ENCODE results near the gene PYCARD.
A peak's percentile ranks its signal among the peaks of the same experiment; 100 is the strongest.
"Not testable (repeated sequence)": the region's sequence is repeated elsewhere in the genome, so short reads cannot be mapped to it uniquely, and the experiment has no call there.

Gene PYCARD

DNA sequence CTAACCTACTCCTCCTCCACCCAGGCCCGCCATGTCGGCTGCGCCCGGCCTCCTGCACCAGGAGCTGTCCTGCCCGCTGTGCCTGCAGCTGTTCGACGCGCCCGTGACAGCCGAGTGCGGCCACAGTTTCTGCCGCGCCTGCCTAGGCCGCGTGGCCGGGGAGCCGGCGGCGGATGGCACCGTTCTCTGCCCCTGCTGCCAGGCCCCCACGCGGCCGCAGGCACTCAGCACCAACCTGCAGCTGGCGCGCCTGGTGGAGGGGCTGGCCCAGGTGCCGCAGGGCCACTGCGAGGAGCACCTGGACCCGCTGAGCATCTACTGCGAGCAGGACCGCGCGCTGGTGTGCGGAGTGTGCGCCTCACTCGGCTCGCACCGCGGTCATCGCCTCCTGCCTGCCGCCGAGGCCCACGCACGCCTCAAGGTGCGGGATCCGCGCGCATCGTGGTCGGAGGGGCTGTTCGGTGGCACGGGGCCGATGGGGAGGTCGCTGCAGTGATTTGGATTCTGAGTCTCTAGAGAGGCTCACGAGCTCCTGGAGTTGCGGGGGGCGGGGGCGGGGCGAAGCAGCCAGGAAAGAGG lies 12.2 kb upstream of the PYCARD start:
- DNase-seq = no peak

DNA sequence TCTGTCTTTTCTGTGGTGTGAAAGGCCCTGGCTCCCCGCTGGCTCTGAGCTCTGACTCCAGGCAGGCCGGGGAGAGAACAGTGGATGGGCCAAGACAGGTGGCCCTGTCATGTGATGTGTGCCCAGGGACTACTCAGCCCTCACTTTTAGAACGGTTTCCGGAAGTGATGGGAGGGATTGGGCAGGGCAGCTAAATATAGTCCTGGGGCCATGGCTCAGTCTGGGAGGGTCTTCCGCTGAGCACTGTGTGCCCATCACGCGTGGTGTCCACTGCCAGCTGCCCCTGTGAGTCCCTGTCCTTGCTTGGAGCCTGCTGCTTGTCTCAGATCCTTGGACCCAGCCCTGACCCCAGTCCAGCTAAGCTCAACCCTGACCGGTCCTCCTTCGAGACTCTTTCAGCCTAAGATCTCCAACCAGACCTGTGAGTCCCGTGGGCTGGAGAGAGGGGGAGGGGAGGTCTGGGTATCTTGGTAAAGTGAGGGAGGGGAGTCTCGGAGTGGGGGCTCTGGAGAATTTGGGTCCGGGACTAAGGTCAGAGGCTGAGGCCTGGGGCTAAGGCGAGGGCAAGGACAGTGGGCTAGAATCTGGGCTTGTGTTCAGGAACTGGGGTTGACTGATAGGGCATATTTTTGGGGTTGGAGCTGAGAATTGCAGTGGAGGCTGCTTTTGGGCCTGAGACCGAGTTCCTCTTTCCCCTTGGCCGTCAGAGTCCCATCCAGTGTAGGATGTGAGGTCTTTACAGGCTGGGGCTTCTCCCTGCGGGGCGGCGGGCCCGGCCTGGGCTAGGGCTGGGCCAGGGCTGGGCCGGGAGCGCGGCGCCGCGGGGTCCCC lies 11.5 kb upstream of the PYCARD start, which contains the start of gene TRIM72:
TRIM72 (plus strand) TSS at position 243 of the 831 bp plus-strand sequence. CDS start 620 bp downstream, outside the sequence.
- DNase-seq = no peak

DNA sequence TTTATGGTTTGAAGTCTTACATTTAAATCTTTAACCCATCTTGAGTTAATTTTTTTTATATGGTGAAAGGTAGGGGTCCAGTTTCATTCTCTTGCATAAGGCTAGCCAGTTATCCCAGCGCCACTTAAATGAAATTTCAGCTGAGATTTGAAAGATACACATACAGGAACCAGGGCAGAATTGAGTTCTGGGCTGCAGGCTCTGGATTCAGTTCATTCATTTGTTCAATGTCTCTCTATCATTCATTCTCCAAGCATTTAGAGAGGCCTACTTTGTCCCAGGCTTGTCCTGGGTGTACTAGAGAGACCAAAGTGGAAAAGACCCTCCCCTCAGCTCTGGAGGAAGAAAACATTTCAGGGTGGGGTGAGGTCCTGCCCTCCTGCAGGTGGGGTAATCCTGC lies 10.8 kb upstream of the PYCARD start:
- DNase-seq = no peak

DNA sequence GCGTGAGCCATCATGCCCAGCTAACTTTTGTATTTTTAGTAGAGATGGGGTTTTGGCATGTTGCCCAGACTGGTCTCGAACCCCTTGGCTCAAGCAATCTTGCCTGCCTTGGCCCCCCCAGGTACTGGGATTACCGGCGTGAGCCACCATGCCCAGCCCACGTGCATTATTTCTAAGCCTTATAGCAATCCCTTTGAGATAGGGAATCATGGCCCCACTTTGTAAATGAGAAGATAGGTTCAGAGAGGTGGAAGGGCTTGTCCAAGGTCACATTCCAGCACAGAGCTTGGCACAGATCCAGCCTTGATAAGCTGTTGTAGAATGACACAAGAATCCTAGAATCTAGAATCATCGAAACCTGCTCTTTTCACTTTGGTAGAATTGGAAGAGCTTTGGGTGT lies 4.2 kb upstream of the PYCARD start:
- peak; percentile 56 for DNase-seq

DNA sequence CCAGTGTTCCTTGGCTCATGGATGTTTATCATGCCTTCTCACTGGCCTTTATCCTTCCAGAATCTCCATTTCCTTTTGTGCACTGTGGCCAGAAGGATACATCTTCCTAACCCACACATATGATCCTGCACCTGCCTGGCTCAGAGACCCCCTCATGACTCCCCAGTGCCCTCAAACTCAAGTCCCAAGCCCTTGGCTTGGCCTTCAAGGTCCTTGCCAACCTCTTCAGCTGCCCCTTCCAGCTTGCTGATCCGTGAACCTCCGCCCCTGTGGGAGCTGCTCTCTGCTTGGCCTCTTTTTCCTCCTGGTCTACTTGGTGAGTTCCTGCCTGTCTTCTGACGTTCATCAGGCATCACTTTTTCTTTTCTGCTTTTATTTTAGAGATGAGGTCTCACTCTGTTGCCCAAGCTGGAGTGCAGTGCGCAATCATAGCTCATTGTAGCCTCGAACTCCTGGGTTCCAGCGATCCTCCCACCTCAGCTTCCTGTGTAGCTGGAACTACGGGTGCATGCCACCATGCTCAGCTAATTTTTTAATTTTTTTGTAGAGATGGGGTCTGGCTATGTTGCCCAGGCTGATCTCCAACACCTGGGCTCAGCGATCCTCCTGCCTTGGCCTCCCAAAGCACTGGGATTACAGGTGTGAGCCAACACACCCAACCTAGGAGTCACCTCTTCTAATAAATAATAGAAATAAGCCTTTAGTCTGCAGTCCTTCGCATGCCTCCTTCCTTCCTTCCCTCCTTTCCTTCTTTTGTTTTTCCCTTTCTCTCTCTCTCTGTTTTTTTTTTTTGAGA lies 2.5 kb upstream of the PYCARD start:
- no peak for DNase-seq

DNA sequence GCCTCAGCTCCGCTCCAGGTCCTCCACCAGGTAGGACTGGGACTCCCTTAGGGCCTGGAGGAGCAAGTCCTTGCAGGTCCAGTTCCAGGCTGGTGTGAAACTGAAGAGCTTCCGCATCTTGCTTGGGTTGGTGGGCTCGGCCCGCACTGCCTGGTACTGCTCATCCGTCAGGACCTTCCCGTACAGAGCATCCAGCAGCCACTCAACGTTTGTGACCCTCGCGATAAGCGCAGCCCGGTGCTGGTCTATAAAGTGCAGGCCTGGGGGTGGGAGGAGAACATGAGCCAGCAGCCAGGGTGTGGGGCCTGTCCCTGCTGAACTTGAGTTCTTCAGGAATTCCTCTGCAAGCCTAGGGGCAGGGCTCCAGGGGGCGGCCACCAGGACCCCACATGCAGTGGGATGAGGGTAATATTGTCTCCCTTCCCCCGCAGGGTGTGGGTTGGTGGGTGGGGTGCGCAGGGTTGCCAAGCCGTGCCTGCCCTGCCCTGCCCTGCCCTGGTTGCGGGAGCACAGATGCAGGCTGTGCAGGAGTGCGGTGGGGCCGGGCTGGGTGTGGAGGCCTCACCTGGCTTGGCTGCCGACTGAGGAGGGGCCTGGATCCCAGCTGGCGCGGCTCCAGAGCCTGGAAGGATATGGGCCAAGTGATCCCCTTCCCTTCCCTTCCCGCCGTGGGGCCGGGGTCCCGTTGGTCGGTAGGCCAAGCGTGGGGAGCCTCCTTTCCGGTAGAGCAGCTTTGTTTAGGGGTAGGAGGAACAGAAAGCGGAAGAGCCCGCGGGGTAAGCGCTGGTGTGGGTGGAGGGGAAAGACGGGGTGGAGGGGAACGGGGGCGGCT lies 762 bp downstream of the PYCARD start:
- no peak for DNase-seq

DNA sequence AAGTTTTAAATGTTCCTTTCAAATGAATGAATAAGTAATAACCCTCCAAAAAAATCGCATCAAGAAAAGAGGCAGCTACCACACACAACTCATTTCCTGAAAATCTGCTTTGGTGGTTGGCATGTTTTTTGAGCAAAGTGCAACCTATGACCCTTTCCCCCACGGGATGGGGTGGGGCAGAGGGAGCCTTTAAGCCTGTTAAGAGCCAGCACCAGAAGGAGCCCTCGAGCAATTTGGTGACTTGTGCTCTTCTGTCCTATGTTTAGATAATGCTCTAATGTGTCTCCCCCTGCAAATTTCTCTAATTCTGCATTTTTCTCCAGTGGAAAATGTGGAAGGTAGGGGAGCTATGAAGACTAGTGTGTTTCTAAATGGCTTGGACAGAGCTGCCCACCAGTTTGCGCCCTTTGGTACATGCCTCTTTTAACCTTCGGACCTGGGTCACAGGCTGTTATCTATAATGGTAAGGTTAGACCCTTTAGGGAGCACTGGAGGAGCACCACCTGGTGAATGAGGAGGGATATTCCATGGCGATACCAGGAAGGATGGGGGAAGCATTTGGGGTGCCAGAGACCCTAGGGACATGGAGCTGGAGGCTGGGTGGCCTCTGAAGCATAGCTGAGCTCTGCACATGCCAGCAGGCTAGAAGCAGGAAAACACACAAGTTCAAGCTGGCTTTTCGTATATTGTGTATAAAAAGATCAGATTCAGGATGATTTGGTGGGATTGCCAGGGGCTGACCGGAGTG lies 1.6 kb downstream of the PYCARD start:
- DNase-seq = peak; percentile 66

DNA sequence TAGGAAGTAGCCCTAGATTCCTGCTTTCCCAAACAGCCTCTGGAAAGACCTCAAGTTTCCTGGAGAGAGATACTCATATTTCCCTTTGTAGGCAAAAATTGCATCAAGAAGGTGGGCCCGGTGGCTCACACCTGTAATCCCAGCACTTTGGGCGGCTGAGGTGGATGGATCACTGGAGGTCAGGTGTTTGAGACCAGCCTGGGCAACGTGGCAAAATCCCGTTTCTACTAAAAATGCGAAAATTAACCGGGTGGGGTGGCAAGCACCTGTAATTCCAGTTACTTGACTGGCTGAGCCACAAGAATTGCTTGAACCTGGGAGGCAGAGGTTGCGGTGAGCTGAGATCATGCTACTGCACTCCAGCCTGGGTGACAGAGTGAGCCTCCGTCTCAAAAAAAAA lies 2.4 kb downstream of the PYCARD start:
- not testable (repeated sequence) for DNase-seq

DNA sequence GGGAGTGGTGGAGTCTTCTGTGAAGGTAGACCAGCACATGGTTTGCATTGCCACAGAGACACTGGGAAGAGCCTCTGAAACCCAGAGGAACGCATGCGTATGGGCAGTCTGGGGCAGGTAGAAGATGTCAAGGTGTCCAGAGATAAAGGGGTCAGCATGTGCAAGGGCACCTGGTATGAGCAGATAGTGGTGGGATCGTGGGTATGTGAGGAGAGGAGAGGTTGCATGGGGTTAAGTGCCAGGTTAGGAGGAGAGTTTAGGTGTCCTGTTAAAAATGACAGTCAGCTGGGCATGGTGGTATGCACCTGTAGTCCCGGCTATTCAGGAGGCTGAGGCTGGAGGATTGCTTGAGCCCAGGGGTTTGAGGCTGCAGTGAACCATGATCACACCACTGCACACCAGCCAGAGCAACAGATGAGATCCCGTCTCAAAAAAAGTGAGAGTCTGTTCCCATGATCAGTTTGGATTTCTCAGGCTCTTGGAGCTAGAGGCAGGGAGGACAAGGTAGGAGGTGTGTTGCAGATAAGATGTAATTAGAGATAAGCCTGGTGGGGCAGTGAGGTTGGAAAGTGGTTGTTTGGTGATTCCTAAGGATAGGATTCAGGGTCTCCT lies 3.0 kb downstream of the PYCARD start:
- no peak for DNase-seq

DNA sequence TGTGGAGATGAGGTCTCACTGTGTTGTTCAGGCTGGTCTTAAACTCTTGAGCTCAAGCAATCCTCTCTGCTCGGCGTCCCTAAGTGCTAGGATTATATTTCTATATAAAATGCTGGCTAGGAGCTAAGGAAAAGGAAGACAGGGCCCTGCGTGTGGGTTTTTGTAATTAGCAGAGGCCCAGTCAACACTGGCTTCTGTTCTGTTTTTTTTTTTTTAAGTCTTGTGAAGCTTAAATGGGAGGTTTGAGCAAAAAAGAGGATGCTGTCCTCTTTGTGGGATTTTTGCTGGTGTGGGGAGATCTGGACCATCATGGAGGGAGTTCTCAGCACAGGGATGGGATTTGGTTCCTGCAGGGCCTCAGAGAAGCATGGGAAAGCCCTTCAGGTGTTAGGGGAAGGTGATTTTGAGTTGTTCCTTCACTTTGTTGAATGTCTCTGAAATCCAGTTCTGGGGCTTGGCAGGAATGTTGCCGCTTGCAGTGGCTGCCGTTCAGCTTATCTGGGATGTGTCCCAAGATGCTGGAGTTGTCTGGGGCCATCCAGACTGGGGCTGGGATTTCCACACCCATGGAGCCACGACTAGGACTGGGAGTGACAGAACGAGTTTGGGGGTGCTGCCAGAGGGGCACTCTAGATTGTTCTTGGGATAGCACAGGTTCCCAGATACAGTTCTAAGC lies 4.2 kb downstream of the PYCARD start:
- no peak for DNase-seq

DNA sequence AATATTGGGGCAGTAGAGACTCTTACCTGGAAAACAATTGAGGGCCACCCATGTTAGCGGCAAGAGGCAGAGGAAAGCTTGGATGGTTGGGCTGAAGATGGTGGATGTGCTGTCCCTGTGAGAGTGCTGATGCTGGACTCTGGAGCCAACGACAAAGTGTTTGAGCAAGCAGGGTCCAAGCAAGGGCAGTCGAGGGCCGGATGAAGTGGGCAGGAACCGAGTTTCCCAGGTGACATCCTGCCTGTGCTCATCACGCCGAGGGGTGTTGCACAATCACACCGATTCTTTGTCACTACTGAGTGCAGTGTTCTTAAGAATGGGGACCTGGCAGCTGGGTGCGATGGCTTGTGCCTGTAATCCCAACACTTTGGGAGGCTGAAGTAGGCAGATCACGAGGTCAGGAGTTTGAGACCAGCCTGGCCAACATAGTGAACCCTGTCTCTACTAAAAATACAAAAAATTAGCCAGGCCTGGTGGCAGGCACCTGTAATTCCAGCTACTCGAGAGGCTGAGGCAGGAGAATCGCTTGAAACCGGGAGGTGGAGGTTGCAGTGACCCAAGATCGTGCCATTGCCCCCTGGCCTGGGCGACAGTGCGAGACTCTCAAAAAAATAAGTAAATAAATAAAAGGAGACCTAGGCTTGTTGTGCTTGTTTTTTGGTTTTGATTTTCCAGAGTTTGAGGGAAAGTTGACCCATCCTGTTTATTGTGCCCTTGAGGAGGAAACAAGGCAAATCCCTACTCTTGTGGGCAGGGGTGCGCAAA lies 6.1 kb downstream of the PYCARD start:
- no peak for DNase-seq

DNA sequence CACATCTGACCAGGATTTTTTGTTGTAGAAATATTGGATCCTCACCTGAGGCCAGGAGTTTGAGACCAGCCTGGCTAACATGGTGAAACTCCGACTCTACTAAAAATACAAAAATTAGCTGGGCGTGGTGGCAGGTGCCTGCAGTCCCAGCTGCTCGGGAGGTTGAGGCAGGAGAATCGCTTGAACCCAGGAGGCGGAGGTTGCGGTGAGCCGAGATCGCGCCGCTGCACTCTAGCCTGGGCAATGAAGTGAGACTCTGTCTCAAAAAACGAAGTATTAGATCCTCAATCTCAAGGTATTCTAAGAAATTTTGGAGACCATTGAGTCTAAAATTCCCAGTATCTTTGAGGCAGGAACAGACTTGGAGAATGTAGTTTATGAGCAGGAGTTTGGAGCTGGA lies 6.7 kb downstream of the PYCARD start:
- DNase-seq = not testable (repeated sequence)

DNA sequence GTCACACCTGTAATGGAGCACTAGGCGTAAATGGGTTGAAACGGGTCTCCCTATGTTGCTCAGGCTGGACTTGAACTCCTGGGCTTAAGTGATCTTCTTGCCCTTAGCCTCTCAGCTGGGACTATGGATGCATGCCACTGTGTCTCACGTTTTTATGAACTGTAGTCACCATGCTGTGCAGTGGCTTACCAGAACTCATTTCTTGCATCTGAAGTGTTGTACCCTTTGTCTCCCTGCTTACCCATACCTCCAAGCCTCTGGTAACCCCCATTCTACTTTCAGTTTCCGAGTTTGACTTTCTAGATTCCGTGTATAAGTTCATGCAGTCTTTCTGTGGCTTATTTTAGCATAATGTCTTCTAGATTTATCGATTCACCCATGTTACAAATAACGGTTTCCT lies 7.7 kb downstream of the PYCARD start:
- DNase-seq = no peak

DNA sequence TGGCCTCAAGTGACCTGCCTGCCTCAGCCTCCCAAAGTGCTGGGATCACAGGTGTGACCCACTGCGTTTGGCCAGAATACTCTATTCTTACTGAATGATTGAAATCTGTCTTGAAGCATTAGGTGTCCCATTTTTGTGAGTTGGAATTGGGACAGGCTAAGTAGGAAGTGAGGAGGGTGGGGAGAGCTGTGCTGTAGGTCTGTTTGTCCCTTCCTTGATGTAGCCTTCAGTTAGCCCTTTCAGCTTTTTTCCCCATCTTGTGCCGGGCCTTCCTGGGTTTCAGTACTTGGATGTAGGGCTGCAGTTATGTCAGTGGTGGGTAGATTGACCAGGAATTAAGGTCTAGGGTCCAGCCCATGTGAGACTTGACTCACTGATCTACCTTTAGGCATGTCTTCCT lies 8.7 kb downstream of the PYCARD start:
- no peak for DNase-seq

DNA sequence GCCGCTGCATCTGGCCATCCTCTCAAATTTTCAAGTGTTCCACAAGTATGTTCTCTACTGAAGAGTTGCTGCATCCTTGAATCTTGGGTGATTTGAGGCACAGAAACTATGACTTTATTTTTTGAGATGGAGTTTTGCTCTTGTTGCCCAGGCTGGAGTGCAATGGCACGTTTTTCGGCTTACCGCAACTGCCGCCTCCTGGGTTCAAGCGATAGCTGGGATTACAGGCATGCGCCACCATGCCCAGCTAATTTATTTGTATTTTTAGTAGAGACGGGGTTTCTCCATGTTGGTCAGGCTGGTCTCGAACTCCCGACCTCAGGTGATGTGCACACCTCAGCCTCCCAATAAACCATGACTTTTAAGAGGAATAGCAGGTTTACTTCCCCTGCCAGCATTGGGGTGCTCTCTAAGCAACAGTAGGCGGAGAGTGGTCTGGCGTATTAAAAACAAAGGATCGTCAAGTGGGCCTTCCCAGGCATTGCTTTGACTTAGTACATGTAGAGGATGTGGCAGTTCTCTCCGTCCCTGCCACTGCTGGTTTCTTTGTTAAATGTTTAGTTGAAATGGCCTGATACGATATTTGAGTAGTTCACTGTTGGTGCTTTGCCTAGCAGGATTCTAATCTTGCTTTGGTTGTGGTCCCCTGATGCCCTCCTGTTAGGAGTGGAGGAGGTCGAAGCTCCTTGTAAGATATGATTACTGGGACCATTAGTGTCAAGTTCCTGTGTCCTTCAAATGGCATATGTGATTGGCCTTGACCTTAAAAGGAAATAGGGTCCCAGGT lies 9.5 kb downstream of the PYCARD start:
- no peak for DNase-seq

DNA sequence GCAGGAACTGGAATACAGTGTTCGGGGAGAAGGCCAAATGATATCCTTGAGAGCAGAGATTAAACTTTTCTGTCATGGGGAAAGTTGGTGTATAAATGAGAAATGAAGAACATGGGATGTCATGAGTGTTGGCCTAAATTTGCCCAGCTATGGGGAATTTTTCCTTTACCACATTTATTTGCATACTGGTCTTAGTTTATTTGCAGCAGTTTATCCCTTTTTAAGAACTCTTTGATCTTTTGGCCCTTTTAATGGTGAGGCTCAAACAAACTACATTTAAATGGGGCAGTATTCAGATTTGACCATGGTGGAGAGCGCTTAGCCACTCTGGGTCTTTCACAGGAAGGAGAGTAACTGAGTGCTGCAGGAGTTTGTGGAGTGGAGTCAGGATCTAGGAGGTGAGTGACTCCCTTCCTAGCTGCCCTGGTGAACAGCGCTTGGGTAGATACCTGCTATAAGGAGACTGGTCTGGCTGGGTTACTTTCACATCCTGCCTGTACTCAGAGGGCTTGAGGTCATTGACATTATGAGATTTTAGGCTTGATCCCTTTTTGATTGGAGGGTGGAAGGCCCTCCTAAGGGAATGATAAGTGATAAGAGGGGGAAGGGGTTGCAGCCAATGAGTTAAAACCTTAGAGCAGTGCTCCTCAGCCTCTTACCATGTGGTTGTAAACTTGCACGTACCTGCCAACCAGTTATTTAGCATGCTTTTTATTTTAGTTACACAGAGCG lies 10.7 kb downstream of the PYCARD start:
- DNase-seq = no peak

DNA sequence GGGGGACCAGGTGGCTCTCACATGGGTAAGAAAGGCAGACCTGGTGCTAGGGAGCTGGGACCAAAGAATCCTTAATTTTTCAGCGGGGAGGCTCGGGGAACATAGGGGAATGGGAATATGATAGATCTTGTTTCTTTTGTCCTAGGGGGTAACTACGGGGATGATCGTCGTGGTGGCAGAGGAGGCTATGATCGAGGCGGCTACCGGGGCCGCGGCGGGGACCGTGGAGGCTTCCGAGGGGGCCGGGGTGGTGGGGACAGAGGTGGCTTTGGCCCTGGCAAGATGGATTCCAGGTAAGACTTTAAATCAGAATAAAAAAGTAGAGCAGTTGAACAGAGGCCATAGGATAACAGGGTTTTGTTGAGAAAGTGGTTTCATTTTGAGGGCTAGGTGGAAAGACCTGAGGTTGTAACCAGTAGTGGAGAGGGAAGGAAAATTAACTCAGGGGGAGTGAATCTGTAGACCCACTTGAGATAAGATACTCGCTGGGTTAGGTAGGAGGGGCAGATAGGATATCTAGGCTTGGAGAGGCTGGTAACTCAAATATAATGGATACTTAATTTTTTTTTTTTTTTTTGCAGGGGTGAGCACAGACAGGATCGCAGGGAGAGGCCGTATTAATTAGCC lies 11.6 kb downstream of the PYCARD start:
- no peak for DNase-seq

DNA sequence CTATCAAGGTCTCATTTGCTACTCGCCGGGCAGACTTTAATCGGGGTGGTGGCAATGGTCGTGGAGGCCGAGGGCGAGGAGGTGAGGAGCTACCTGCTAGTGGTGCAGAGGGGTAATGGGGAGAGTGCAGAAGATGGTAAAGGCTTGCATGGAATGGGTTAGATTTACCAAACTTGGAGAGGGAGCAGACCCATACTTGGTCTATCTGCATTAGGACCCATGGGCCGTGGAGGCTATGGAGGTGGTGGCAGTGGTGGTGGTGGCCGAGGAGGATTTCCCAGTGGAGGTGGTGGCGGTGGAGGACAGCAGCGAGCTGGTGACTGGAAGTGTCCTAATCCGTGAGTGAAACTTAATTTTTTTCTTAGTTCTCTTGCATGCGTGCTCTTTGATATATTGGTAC lies 12.5 kb downstream of the PYCARD start:
- DNase-seq = no peak
